Cardiac muscle cell (in vitro differentiated cells and primary cell): ENCODE data around the gene CFH. TPM values are rescaled to one million over a fixed set of nuclear protein-coding genes. Genes with fewer than 3 reads are reported as not detected.
A peak's percentile ranks its signal among the peaks of the same experiment; 100 is the strongest.

Experiments
- DNase-seq, 2 donors: peaks; one replicate each; pipeline versions ENCODE4 v3.0.0 to v3.0.0-alpha.2; 2010 to 2017; ENCODE audit warnings: low read depth in 1 of 2, low spot score in 1 of 2
- H3K27ac ChIP-seq: fragments of 200-600 bp; sonication (generic); 2 replicates; pipeline ENCODE4 v1.5.1; 2016
- H3K27me3 ChIP-seq: fragments of 200-600 bp; sonication (generic); 2 replicates; pipeline ENCODE4 v1.6.0; 2016; ENCODE audit warnings: control low read depth
- H3K36me3 ChIP-seq: fragments of 200-600 bp; sonication (generic); 2 replicates; pipeline ENCODE4 v1.5.1; 2016; ENCODE audit warnings: control low read depth
- H3K4me1 ChIP-seq: fragments of 200-600 bp; sonication (generic); 2 replicates; pipeline ENCODE4 v1.8.1; 2017; ENCODE audit warnings: low read depth, mild to moderate bottlenecking, mixed run types
- H3K4me3 ChIP-seq: fragments of 200-600 bp; sonication (generic); 2 replicates; pipeline ENCODE4 v1.5.1; 2016; ENCODE audit warnings: mild to moderate bottlenecking
- H3K9me3 ChIP-seq: fragments of 200-600 bp; sonication (generic); 2 replicates; pipeline ENCODE4 v1.5.1; 2017; ENCODE audit warnings: low read depth, mild to moderate bottlenecking, control low read depth
- CTCF ChIP-seq: IDR thresholded peaks from 2 replicates; pipeline ENCODE4 v1.5.1; 2012; ENCODE audit warnings: low read depth, mild to moderate bottlenecking, low read length
- polyA plus RNA-seq: library from polyadenylated mRNA; unstranded; fragments of >200 nt; fragmentation: Nextera tagmentation; extraction: Ambion mirVana; gene quantifications from 2 replicates; pipeline ENCODE4 v1.2.1, GENCODE V29; 2016
- total RNA-seq: library from RNA; depleted of rRNA; stranded (reverse); fragments of >200 nt; gene quantifications from 2 replicates; pipeline ENCODE4 v1.2.3, GENCODE V29; 2016

Gene CFH
- total and polyA plus RNA-seq, 2 experiments from 2014 or later = 0.09 TPM

- DNase-seq = no peak
- no peak for TF ChIP-seq CTCF
- H3K27ac ChIP-seq = no peak overlapping the region
Observed at GRCh38 chr1:196669051-196669450, 17.2 kb downstream of the CFH start.

GRCh38 chr1:196669693-196670092 is 17.9 kb downstream of the CFH start:
- no peaks in the 10 kb centered on the region for H3K27me3 ChIP-seq
- H3K4me1 ChIP-seq = no peaks in the 10 kb centered on the region
- no peaks in the 10 kb centered on the region for H3K36me3 ChIP-seq
- DNase-seq = no peak
- H3K9me3 ChIP-seq = no peaks in the 10 kb centered on the region
- no peak overlapping the region for H3K27ac ChIP-seq
- H3K4me3 ChIP-seq = no peak overlapping the region
- no peak for TF ChIP-seq CTCF

More at GRCh38 chr1:196669051-196669450, 17.2 kb downstream of the CFH start:
- Histone ChIP-seq H3K4me1 (no peaks in the 10 kb centered on the region), H3K4me3 (no peak overlapping the region), H3K27me3 (no peaks in the 10 kb centered on the region), H3K36me3 (no peaks in the 10 kb centered on the region), H3K9me3 (no peaks in the 10 kb centered on the region)

GRCh38 chr1:196674908-196675307 is 23.1 kb downstream of the CFH start:
- TF ChIP-seq CTCF = no peak
- H3K9me3 ChIP-seq = no peaks in the 10 kb centered on the region
- no peaks in the 10 kb centered on the region for H3K36me3 ChIP-seq
- no peak overlapping the region for H3K27ac ChIP-seq
- no peak for DNase-seq
- no peaks in the 10 kb centered on the region for H3K27me3 ChIP-seq
- H3K4me1 ChIP-seq = no peaks in the 10 kb centered on the region
- no peak overlapping the region for H3K4me3 ChIP-seq

GRCh38 chr1:196677781-196678509 is 26.1 kb downstream of the CFH start:
- H3K36me3 ChIP-seq = no peaks in the 10 kb centered on the region
- no peak overlapping the region for H3K4me3 ChIP-seq
- TF ChIP-seq CTCF = no peak
- H3K4me1 ChIP-seq = no peaks in the 10 kb centered on the region
- H3K27ac ChIP-seq = no peak overlapping the region
- no peak for DNase-seq
- no peaks in the 10 kb centered on the region for H3K9me3 ChIP-seq
- no peaks in the 10 kb centered on the region for H3K27me3 ChIP-seq

- Histone ChIP-seq H3K27me3 (no peaks in the 10 kb centered on the region), H3K4me3 (no peak overlapping the region), H3K36me3 (no peaks in the 10 kb centered on the region), H3K4me1 (no peaks in the 10 kb centered on the region), H3K9me3 (no peaks in the 10 kb centered on the region), H3K27ac (no peak overlapping the region)
- TF ChIP-seq CTCF = no peak
- peak in 1 of 2 donors; percentile 80 for DNase-seq
Observed at GRCh38 chr1:196678510-196678884, 26.7 kb downstream of the CFH start.

GRCh38 chr1:196680107-196680506 is 28.3 kb downstream of the CFH start:
- no peak overlapping the region for H3K27ac ChIP-seq
- no peaks in the 10 kb centered on the region for H3K27me3 ChIP-seq
- DNase-seq = peak in 1 of 2 donors; percentile 34
- H3K4me3 ChIP-seq = no peak overlapping the region
- no peaks in the 10 kb centered on the region for H3K9me3 ChIP-seq
- H3K4me1 ChIP-seq = no peaks in the 10 kb centered on the region
- H3K36me3 ChIP-seq = no peaks in the 10 kb centered on the region
- no peak for TF ChIP-seq CTCF
